Peyer's patch (tissue), 4 donors: ENCODE data around the gene OR11A1.

Experiments
- CTCF ChIP-seq, 6 experiments: fragments of 450-650 bp in 4 of 6; fragments of 200-600 bp in 2 of 6; sonication (generic) in 1 of 6; IDR thresholded peaks; one replicate each; pipeline ENCODE4 v1.5.1; 2017 to 2019; ENCODE audit warnings: antibody characterized with exemption in 6 of 6, mild to moderate bottlenecking in 3 of 6, moderate library complexity in 1 of 6
- POLR2A ChIP-seq, 2 donors: fragments of 450-650 bp; IDR thresholded peaks; one replicate each; pipeline ENCODE4 v1.5.1; 2017; ENCODE audit warnings: antibody characterized with exemption in 2 of 2, mild to moderate bottlenecking in 2 of 2, moderate library complexity in 2 of 2

GRCh38 chr6:29494131-29494530 lies 37.3 kb upstream of the OR11A1 start:
- no peak for TF ChIP-seq CTCF (IDR thresholded peaks at IDR 0.05)
- TF ChIP-seq POLR2A (IDR thresholded peaks at IDR 0.05): no peak
